ENCODE measurements around the gene B4GALNT4.
"Not testable (repeated sequence)": the region's sequence is repeated elsewhere in the genome, so short reads cannot be mapped to it uniquely, and the experiment has no call there.

Gene B4GALNT4

DNA sequence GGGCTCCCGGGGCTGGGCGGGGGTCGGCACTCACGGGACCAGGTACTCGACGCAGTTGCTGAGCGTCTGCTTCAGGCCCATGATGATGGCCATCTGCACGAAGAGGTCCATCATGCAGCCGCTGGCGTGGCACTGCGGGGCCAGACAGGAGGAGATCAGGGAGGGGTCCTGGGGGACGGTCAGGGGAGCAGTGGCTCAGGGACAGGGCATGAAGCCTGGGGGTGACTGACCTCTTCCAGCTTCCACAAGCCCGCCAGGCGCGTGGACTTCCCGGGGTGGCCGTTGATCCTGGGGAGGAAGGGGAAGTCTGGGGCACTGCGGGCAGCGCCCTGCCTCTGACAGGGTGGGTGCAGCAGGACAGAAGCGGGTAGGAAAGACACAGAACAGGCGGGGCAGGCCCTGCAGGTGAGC is 51.6 kb downstream of the B4GALNT4 start:
- TF ChIP-seq FOXA1 (IDR thresholded peaks at IDR 0.05) (no peak), FOXM1 (IDR thresholded peaks at IDR 0.05; ENCODE audit: borderline replicate concordance) (no peak), SP1 (IDR thresholded peaks at IDR 0.05) (no peak), HDGF (IDR thresholded peaks at IDR 0.05; ENCODE audit: borderline replicate concordance) (no peak), NFRKB (IDR thresholded peaks at IDR 0.05) (no peak), ZNF384 (IDR thresholded peaks at IDR 0.05) (no peak)
- CTCF ChIA-PET, result no interaction called here
- no peak for DNase-seq (ENCODE audit: extremely low spot score)
- POLR2A ChIA-PET, result no interaction called here

DNA sequence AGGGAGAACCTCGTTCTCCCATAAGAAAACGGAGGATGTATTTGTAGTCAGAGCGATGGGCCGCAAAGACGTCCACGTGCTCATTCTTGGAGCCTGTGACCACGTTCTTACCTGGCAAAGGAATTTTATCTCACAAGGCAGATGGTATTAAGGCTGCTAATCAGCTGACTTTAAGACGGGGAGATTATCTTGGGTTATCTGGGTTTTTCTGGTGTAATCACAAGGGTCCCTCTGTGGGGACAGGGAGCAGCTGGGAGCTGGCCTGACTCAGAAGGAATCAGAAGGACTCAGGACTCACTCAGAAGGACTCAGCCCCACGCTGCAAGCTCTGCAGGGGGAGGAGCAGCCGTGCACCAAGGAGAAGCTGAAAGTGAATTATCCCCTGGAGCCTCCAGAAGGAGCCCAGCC is 53.0 kb downstream of the B4GALNT4 start:
- ChIA-PET POLR2A (interaction anchor here (0.7 kb wide), 1 partner anchor 23 kb away, joined by 3 read pairs; no protein-coding TSS in a partner anchor), CTCF (no interaction called here)
- TF ChIP-seq L3MBTL2 (conservative IDR thresholded peaks at IDR 0.05) (no peak), BHLHE40 (IDR thresholded peaks at IDR 0.05; ENCODE audit: borderline replicate concordance) (no peak), HDGF (IDR thresholded peaks at IDR 0.05; ENCODE audit: borderline replicate concordance) (no peak), SUZ12 (IDR thresholded peaks at IDR 0.05) (no peak), TARDBP (IDR thresholded peaks at IDR 0.05) (no peak), ELF4 (IDR thresholded peaks at IDR 0.05) (no peak), FOXA1 (IDR thresholded peaks at IDR 0.05) (no peak), ZNF384 (IDR thresholded peaks at IDR 0.05) (no peak), CTBP1 (IDR thresholded peaks at IDR 0.05; ENCODE audit: borderline replicate concordance) (no peak), NFRKB (IDR thresholded peaks at IDR 0.05) (no peak), LEF1 (IDR thresholded peaks at IDR 0.05; ENCODE audit: borderline replicate concordance) (no peak), FOXM1 (IDR thresholded peaks at IDR 0.05; ENCODE audit: borderline replicate concordance) (no peak), FOXK2 (IDR thresholded peaks at IDR 0.05) (no peak), ARNT (IDR thresholded peaks at IDR 0.05) (no peak), SP1 (IDR thresholded peaks at IDR 0.05) (no peak)
- TF ChIP-seq, protein P1, sequence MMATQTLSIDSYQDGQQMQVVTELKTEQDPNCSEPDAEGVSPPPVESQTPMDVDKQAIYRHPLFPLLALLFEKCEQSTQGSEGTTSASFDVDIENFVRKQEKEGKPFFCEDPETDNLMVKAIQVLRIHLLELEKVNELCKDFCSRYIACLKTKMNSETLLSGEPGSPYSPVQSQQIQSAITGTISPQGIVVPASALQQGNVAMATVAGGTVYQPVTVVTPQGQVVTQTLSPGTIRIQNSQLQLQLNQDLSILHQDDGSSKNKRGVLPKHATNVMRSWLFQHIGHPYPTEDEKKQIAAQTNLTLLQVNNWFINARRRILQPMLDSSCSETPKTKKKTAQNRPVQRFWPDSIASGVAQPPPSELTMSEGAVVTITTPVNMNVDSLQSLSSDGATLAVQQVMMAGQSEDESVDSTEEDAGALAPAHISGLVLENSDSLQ (IDR thresholded peaks at IDR 0.05), result no peak
- no peak for DNase-seq (ENCODE audit: extremely low spot score)

DNA sequence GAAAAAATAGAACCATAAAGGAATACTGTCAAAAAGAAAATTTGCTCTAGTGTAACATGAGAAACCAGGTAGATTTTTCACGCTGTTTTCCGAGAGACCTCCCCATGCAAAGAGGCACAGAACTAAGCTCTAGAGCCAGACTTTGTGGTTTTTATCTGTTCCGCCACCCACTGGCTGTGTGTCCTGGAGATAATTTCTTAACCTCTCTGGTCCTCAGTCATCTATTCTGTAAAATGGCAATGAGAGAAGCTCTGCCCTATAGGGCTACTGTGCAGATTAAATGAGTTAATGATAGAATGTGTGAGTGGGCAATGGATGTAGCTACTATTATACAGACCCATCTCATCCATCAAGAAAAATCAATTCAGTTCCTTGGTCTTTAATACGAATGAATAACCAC is 54.9 kb downstream of the B4GALNT4 start:
- DNase-seq (ENCODE audit: extremely low spot score), result no peak
- CTCF ChIA-PET, result no interaction called here
- POLR2A ChIA-PET, result no interaction called here
- TF ChIP-seq FOXM1 (IDR thresholded peaks at IDR 0.05; ENCODE audit: borderline replicate concordance) (no peak), ELF4 (IDR thresholded peaks at IDR 0.05) (no peak), NFRKB (IDR thresholded peaks at IDR 0.05) (no peak), TARDBP (IDR thresholded peaks at IDR 0.05) (no peak)
- TF ChIP-seq, protein P1 (IDR thresholded peaks at IDR 0.05), result no peak

DNA sequence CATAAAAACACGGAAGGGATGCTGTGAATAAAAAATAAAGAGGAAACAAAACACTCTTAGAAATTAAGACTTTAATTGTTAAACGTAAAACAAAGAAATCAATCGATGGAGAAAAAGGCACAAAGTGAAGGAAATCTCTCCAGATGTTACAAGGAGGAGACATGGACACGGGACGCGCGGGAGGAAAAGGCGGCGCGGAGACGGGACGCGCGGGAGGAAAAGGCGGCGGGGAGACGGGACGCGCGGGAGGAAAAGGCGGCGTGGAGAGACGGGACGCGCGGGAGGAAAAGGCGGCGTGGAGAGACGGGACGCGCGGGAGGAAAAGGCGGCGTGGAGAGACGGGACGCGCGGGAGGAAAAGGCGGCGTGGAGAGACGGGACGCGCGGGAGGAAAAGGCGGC is 55.5 kb downstream of the B4GALNT4 start:
- CTCF ChIA-PET; POLR2A ChIA-PET; DNase-seq (ENCODE audit: extremely low spot score): not testable (repeated sequence)

DNA sequence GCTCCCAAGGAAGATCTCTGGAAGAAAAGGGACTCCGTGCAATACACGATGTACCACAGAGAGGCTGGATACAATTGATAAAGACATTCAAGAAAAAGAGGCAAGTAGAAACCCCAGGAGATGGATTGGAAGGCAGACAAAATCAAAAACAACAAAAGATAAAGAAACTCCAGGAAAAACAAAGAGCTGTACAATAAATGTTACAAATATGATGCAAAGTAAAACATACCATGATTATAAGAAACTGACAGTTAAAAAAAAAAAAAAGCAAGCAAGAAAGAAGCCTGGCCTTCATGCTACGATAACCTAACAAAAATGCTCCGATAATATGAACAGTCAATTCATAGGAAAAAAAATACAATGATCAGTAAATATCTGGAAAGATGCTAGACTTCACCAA is 56.0 kb downstream of the B4GALNT4 start:
- no peak for DNase-seq (ENCODE audit: extremely low spot score)
- ChIA-PET POLR2A (interaction anchor here (1.2 kb wide), 1 partner anchor 218 kb away, joined by 3 read pairs; the partner anchor contains the start of genes BET1L and RIC8A), CTCF (interaction anchor here (0.6 kb wide), 1 partner anchor 15 kb away, joined by 5 read pairs; no protein-coding TSS in a partner anchor)
- TF ChIP-seq FOXM1 (IDR thresholded peaks at IDR 0.05; ENCODE audit: borderline replicate concordance), result no peak
- no peak for TF ChIP-seq HDGF (IDR thresholded peaks at IDR 0.05; ENCODE audit: borderline replicate concordance)
- no peak for TF ChIP-seq SP1 (IDR thresholded peaks at IDR 0.05)
- no peak for TF ChIP-seq SUZ12 (IDR thresholded peaks at IDR 0.05)
- TF ChIP-seq, protein P1 (IDR thresholded peaks at IDR 0.05), result no peak
- no peak for TF ChIP-seq BHLHE40 (IDR thresholded peaks at IDR 0.05; ENCODE audit: borderline replicate concordance)
- no peak for TF ChIP-seq TARDBP (IDR thresholded peaks at IDR 0.05)
- TF ChIP-seq ZNF384 (IDR thresholded peaks at IDR 0.05), result no peak

DNA sequence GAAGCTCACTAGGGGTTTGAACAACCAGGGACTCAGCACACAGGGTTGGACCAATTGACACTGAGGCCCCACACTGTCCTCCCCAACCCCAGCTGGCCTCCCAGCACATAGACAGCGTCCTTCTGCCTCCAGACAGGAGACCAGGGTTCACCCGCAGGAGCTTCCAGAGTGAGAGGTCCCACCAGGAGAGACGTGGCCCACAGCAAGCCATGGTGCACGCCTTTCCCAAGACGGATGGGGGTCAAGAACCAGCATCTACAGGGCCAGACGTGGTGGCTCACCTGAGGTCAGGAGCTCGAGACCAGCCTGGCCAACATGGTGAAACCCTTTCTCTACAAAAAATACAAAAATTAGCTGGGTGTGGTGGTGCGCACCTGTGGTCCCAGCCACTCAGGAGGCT is 57.6 kb downstream of the B4GALNT4 start:
- CTCF ChIA-PET, result no interaction called here
- POLR2A ChIA-PET, result no interaction called here
- DNase-seq (ENCODE audit: extremely low spot score), result no peak
- TF ChIP-seq ARNT (IDR thresholded peaks at IDR 0.05), result no peak
- no peak for TF ChIP-seq FOXA1 (IDR thresholded peaks at IDR 0.05)
- no peak for TF ChIP-seq ELF4 (IDR thresholded peaks at IDR 0.05)
- TF ChIP-seq, protein P1 (IDR thresholded peaks at IDR 0.05), result no peak
- TF ChIP-seq CTBP1 (IDR thresholded peaks at IDR 0.05; ENCODE audit: borderline replicate concordance), result no peak
- TF ChIP-seq ZNF384 (IDR thresholded peaks at IDR 0.05), result no peak
- TF ChIP-seq SP1 (IDR thresholded peaks at IDR 0.05), result no peak
- TF ChIP-seq L3MBTL2 (conservative IDR thresholded peaks at IDR 0.05), result no peak
- no peak for TF ChIP-seq SUZ12 (IDR thresholded peaks at IDR 0.05)
- TF ChIP-seq FOXM1 (IDR thresholded peaks at IDR 0.05; ENCODE audit: borderline replicate concordance), result no peak
- TF ChIP-seq TARDBP (IDR thresholded peaks at IDR 0.05), result no peak
- TF ChIP-seq HDGF (IDR thresholded peaks at IDR 0.05; ENCODE audit: borderline replicate concordance), result no peak
- no peak for TF ChIP-seq NFRKB (IDR thresholded peaks at IDR 0.05)
- no peak for TF ChIP-seq BHLHE40 (IDR thresholded peaks at IDR 0.05; ENCODE audit: borderline replicate concordance)

Data from HEK293T (cell line).